RWPE1 (cell line): ENCODE measurements around the gene DPPA2.

Experiments
- CTCF ChIA-PET: fragments of 350-600 bp; sonication (Branson Sonifier 250); formaldehyde crosslinking; extraction: SDS; loops from one replicate; lab custom pipeline; 2021; lab: Yijun Ruan, JAX
- POLR2A ChIA-PET: fragments of 400-600 bp; formaldehyde crosslinking; extraction: SDS; loops from one replicate; lab custom pipeline; 2020; ENCODE audit warnings: antibody characterized with exemption; ENCODE audit not compliant: low non-redundant PET; lab: Yijun Ruan, JAX
- DNase-seq: peaks from one replicate; pipeline ENCODE4 v3.0.0; 2012; ENCODE audit warnings: low spot score
- H3K27ac ChIP-seq: fragments of 450-650 bp; 2 replicates; pipeline ENCODE4 v1.5.1; 2017
- CTCF ChIP-seq: fragments of 450-650 bp; conservative IDR thresholded peaks from 2 replicates; pipeline ENCODE4 v1.5.1; 2017; ENCODE audit warnings: low read depth, mild to moderate bottlenecking

The DPPA2 gene

DNA sequence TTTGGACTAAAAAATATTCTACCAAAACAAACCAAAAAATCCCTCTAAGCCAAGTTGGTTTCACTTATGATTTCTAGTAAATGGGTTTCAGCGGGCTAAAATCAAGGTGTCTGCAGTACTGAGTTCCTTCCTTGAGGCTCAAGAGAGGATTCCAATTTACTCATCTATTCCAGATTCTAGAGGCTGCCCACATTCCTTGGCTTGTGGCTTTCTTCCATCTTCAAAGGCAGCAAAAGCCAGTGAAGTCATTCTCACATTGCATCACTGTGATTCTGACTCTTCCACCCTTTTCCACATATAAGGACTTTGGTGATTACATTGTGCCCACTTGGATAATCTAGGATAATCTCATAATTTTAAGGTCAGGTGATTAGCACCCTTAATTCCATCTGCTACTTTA lies 48.1 kb downstream of the DPPA2 start:
- H3K27ac ChIP-seq: no peak overlapping the region
- TF ChIP-seq CTCF: no peak
- no peak for DNase-seq
- ChIA-PET CTCF (interaction anchor here (0.5 kb wide), 1 partner anchor 71 kb away, joined by 4 read pairs; no protein-coding TSS in a partner anchor), POLR2A (no interaction called here)

GRCh38 chr3:109265295-109265694 lies 51.0 kb downstream of the DPPA2 start:
- TF ChIP-seq CTCF: no peak
- CTCF ChIA-PET: interaction anchor here (0.6 kb wide), 1 partner anchor 53 kb away, joined by 3 read pairs; no protein-coding TSS in a partner anchor
- no peak for DNase-seq
- POLR2A ChIA-PET: no interaction called here
- H3K27ac ChIP-seq: no peak overlapping the region

- H3K27ac ChIP-seq: no peak overlapping the region
- ChIA-PET POLR2A (no interaction called here), CTCF (no interaction called here)
- no peak for TF ChIP-seq CTCF
- DNase-seq: no peak
Observed at GRCh38 chr3:109257269-109257668, 59.0 kb downstream of the DPPA2 start.

- DNase-seq: no peak
- ChIA-PET POLR2A (no interaction called here), CTCF (no interaction called here)
- no peak overlapping the region for H3K27ac ChIP-seq
- TF ChIP-seq CTCF: no peak
Observed at GRCh38 chr3:109254770-109255169, 61.5 kb downstream of the DPPA2 start.

GRCh38 chr3:109252641-109253040 lies 63.7 kb downstream of the DPPA2 start:
- ChIA-PET CTCF (no interaction called here), POLR2A (no interaction called here)
- H3K27ac ChIP-seq: no peak overlapping the region
- DNase-seq: no peak
- TF ChIP-seq CTCF: no peak
